Measurements from ENCODE around the gene RMC1.

DNA sequence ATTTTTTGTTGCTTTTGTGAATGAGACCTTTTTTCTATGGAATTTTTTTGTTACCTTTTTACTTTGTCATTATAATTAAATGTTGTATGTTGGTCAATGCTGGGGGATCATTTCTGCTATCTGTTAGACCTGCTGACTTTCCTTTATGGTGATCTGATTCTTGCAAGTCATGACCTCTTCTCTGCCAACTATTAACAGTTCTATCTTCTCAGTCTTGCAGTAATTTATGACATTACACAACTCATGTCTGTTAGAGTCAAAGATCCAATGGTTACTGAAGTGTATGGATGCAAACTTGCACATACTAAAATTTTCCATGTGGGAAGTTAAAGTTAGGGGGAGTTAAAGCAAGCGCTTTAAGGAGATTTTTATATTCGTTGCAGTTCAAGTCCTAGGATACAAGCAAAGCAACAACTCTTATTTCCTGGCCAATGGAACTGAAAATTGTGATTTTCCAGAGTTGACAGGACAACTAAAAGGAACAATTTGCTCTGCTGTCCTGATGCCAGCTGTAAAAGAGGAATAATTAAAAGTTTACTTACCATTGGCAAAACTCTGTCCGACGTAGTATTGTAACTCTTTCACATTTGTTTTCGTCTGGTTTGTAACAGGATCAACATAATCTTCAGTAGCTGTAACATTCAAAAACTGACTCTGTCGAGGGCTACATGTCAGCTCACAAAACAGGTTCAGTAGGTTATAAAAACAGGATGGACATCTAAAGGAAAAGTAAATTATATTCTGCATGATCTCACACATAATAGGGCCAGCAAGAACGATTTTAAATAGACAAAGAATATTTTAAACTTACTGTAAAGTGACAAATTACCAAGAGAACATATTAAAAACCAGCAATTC is 65.2 kb downstream of the RMC1 start:
- no peak for TF ChIP-seq POLR2A (IDR thresholded peaks at IDR 0.05)
- TF ChIP-seq, protein P1, sequence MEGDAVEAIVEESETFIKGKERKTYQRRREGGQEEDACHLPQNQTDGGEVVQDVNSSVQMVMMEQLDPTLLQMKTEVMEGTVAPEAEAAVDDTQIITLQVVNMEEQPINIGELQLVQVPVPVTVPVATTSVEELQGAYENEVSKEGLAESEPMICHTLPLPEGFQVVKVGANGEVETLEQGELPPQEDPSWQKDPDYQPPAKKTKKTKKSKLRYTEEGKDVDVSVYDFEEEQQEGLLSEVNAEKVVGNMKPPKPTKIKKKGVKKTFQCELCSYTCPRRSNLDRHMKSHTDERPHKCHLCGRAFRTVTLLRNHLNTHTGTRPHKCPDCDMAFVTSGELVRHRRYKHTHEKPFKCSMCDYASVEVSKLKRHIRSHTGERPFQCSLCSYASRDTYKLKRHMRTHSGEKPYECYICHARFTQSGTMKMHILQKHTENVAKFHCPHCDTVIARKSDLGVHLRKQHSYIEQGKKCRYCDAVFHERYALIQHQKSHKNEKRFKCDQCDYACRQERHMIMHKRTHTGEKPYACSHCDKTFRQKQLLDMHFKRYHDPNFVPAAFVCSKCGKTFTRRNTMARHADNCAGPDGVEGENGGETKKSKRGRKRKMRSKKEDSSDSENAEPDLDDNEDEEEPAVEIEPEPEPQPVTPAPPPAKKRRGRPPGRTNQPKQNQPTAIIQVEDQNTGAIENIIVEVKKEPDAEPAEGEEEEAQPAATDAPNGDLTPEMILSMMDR (IDR thresholded peaks at IDR 0.05) = no peak
- no peak for TF ChIP-seq EP300 (IDR thresholded peaks at IDR 0.05)
